ENCODE results near the gene STK24. TPM values are rescaled to one million over a fixed set of nuclear protein-coding genes. Genes with fewer than 3 reads are reported as not detected.

Gene STK24
- total RNA-seq, 2 experiments from 2014 or later, result 60.4 to 88.7 TPM

DNA sequence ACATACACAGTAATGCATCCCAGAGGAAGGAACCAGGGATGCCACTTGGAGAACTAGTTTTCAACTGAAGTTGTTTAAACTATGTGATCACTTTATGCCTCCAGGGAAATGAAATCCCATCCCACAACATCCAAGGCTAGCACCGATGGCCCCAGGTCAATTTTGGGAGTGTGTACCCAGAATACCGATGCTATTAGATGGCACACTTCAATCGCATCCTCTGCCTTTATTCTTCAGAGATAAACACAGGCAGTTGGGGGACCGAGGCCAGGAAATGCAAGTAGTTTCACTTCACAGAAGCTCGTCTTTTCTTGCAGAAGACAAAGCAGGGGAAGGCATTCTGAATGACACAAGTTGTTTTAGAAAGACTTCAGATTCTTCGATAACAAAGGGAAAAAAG, 13.8 kb downstream of the STK24 start:
- peaks cover 21% of the 10 kb centered on the region for H4K20me1 ChIP-seq (ENCODE audit: insufficient read depth, low read length)
- H3K36me3 ChIP-seq (ENCODE audit: insufficient read depth, low read length), result peaks cover 7% of the 10 kb centered on the region; the same call in 1 of the 2 replicates
- POLR2A ChIA-PET, result interaction anchor here (1.2 to 2.1 kb wide), 3 partner anchors 9 to 23 kb away, joined by 3 to 6 read pairs (median 4); no protein-coding TSS in a partner anchor
- no peak for TF ChIP-seq EZH2phosphoT487 (IDR thresholded peaks at IDR 0.05; ENCODE audit: borderline replicate concordance, low read depth, low read length)
- TF ChIP-seq, protein P1, sequence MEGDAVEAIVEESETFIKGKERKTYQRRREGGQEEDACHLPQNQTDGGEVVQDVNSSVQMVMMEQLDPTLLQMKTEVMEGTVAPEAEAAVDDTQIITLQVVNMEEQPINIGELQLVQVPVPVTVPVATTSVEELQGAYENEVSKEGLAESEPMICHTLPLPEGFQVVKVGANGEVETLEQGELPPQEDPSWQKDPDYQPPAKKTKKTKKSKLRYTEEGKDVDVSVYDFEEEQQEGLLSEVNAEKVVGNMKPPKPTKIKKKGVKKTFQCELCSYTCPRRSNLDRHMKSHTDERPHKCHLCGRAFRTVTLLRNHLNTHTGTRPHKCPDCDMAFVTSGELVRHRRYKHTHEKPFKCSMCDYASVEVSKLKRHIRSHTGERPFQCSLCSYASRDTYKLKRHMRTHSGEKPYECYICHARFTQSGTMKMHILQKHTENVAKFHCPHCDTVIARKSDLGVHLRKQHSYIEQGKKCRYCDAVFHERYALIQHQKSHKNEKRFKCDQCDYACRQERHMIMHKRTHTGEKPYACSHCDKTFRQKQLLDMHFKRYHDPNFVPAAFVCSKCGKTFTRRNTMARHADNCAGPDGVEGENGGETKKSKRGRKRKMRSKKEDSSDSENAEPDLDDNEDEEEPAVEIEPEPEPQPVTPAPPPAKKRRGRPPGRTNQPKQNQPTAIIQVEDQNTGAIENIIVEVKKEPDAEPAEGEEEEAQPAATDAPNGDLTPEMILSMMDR (conservative IDR thresholded peaks at IDR 0.05; ENCODE audit: low read length), result no peak
- CTCF ChIA-PET (ENCODE audit: unreplicated experiment), result no interaction called here
- BruUV-seq (replicated peaks), result no TSS peak
- peaks cover 58% of the 10 kb centered on the region for H3K4me1 ChIP-seq (ENCODE audit: insufficient read depth, low read length, poor library complexity, severe bottlenecking)
- no peak overlapping the region for H2AFZ ChIP-seq (ENCODE audit: low read length)
- peak overlapping the region; percentile 61 for H3K27ac ChIP-seq (ENCODE audit: low read depth, low read length, poor library complexity, severe bottlenecking)
- peak; percentile 63 for DNase-seq (ENCODE audit: low spot score)
- H3K4me2 ChIP-seq (ENCODE audit: low read length), result peak overlapping the region; percentile 76
- peaks cover 100% of the 10 kb centered on the region for H3K79me2 ChIP-seq (ENCODE audit: insufficient read depth, low read depth, low read length)
- H3K4me3 ChIP-seq (ENCODE audit: low read depth, low read length, poor library complexity, severe bottlenecking), result peak overlapping the region; percentile 60
- no peaks in the 10 kb centered on the region for H3K9me3 ChIP-seq (ENCODE audit: low read length)
- H3K9me2 ChIP-seq (ENCODE audit: insufficient read depth, low read length), result no peaks in the 10 kb centered on the region
- intact Hi-C loops (cut with micrococcal nuclease; ENCODE audit: unreplicated experiment), result no loop called here

DNA sequence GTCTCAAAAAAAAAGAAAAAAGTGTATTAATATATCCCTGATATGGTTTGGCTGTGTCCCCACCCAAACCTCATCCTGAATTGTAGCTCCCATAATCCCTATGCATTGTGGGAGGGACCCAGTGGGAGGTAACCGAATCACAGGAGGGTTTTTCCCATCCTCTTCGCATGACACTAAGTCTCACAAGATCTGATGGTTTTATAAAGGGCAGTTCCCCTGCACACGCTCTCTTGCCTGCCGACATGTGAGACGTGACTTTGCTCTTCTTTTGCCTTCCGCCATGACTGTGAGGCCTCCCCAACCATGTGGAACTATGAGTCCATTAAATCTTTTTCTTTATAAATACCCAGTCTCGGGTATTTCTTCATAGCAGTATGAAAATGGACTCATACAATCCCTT, 17.7 kb downstream of the STK24 start:
- H3K4me1 ChIP-seq (ENCODE audit: insufficient read depth, low read length, poor library complexity, severe bottlenecking), result peaks cover 36% of the 10 kb centered on the region
- no peak overlapping the region for H2AFZ ChIP-seq (ENCODE audit: low read length)
- no peak overlapping the region for H3K4me2 ChIP-seq (ENCODE audit: low read length)
- peaks cover 96% of the 10 kb centered on the region for H3K79me2 ChIP-seq (ENCODE audit: insufficient read depth, low read depth, low read length)
- no TSS peak for BruUV-seq (replicated peaks)
- no peaks in the 10 kb centered on the region for H3K9me2 ChIP-seq (ENCODE audit: insufficient read depth, low read length)
- no peak overlapping the region for H3K27ac ChIP-seq (ENCODE audit: low read depth, low read length, poor library complexity, severe bottlenecking)
- H3K9me3 ChIP-seq (ENCODE audit: low read length), result no peaks in the 10 kb centered on the region
- DNase-seq (ENCODE audit: low spot score), result no peak
- no peak overlapping the region for H3K4me3 ChIP-seq (ENCODE audit: low read depth, low read length, poor library complexity, severe bottlenecking)
- TF ChIP-seq, protein P1 (conservative IDR thresholded peaks at IDR 0.05; ENCODE audit: low read length), result no peak
- no peak for TF ChIP-seq EZH2phosphoT487 (IDR thresholded peaks at IDR 0.05; ENCODE audit: borderline replicate concordance, low read depth, low read length)
- peaks cover 19% of the 10 kb centered on the region for H4K20me1 ChIP-seq (ENCODE audit: insufficient read depth, low read length)
- H3K36me3 ChIP-seq (ENCODE audit: insufficient read depth, low read length), result peaks cover 13% of the 10 kb centered on the region
- POLR2A ChIA-PET, result no interaction called here
- intact Hi-C loops (cut with micrococcal nuclease; ENCODE audit: unreplicated experiment), result no loop called here
- CTCF ChIA-PET (ENCODE audit: unreplicated experiment), result no interaction called here

DNA sequence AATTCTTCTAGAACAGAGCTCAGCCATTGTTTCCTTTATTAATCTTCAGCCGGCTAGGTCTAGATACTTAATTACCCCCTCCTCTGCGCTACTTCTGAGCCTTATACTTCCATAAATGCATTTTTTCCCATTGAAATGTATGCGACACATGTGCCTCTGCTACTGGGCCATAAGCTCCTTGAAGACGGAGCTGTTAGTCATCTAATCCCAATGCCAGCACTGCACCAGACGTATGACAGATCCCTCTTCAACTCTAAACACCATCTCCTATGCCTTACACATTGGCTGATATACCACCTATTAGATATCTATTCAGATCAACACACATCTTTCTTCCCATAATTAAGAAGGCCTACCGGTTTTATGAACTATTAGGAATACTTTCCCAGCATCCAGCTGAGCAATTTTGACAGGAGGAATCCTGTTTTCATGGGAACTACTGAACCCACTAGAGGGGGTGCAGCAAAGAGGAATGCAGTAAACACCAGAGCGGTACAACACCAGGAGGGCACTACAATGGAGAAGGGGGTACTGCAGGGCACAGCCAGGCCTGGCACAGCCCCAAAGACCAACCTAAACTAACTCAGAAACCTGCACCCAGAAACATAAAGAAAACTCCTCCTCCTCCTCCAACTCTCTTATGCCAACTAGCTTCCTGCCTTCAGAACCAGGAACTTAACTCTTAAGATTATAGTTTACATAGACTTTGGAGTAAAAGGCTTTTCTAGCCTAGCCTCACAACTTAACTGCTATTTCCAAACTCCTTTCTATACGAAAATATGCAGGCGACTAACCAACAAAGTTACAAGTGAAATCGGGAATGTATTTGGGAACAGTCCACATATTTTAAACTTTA, 18.7 kb downstream of the STK24 start:
- TF ChIP-seq EZH2phosphoT487 (IDR thresholded peaks at IDR 0.05; ENCODE audit: borderline replicate concordance, low read depth, low read length), result no peak
- TF ChIP-seq, protein P1 (conservative IDR thresholded peaks at IDR 0.05; ENCODE audit: low read length), result no peak
- Histone ChIP-seq H3K9me2 (ENCODE audit: insufficient read depth, low read length) (no peaks in the 10 kb centered on the region), H3K79me2 (ENCODE audit: insufficient read depth, low read depth, low read length) (peaks cover 96% of the 10 kb centered on the region), H3K4me2 (ENCODE audit: low read length) (no peak overlapping the region), H4K20me1 (ENCODE audit: insufficient read depth, low read length) (peaks cover 16% of the 10 kb centered on the region), H3K4me1 (ENCODE audit: insufficient read depth, low read length, poor library complexity, severe bottlenecking) (peaks cover 34% of the 10 kb centered on the region), H3K4me3 (ENCODE audit: low read depth, low read length, poor library complexity, severe bottlenecking) (no peak overlapping the region), H3K36me3 (ENCODE audit: insufficient read depth, low read length) (peaks cover 13% of the 10 kb centered on the region), H3K9me3 (ENCODE audit: low read length) (no peaks in the 10 kb centered on the region), H2AFZ (ENCODE audit: low read length) (no peak overlapping the region), H3K27ac (ENCODE audit: low read depth, low read length, poor library complexity, severe bottlenecking) (no peak overlapping the region)
- ChIA-PET POLR2A (interaction anchor here (0.9 kb wide), 1 partner anchor 24 kb away, joined by 3 read pairs; no protein-coding TSS in a partner anchor), CTCF (ENCODE audit: unreplicated experiment) (no interaction called here)
- BruUV-seq (replicated peaks), result no TSS peak
- intact Hi-C loops (cut with micrococcal nuclease; ENCODE audit: unreplicated experiment), result no loop called here
- DNase-seq (ENCODE audit: low spot score), result no peak

Data from OCI-LY7 (cell line).